HG02884 (cell line): ENCODE results near the gene METTL22.

Experiments used
- ATAC-seq: cut with Tn5 transposase; IDR thresholded peaks from one replicate; pipeline ENCODE4 v1.9.1; 2021; ENCODE audit warnings: mild to moderate bottlenecking, moderate library complexity; ENCODE audit not compliant: unreplicated experiment

METTL22 gene

DNA sequence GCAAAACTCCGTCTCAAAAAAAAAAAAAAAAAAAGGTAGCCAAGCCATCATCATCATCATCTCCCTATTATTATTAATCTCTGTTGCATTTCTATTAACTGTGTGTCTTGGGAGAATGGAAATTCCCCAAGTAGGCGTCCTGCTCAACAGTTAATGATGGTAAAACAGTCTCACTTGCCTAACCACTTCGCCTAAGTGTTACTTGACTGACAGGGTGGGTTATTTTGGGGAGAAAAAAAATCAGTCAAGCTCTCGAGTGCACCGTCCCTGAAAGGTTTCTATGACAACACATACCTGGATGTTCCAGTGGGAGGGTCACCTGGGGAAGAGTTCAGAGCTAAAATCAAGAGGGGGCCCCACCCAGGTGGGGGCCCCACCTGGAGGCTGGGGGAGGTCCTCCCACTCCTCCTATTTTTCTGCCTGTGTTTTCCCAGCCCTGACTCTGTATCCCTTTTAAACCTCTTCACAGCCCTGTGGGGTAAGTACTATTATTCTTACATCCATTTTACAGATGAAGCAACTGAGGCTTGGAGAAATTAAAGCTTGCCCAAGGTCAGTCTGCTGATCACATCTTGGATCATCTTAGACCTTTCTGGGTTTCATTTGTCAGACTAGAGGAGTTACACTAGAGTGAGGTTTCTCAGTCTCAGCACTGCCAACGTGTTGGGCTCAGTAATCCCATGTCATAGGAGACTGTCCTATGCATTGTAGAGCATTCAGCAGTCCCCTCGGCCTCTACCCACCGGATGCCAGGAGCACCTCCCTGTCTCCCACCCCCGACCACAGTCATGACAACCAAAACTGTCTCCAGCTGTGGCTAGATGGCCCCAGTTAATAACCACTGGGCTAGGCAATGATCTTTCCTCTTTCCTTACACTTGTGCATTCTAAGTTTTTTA, 41.9 kb downstream of the METTL22 start:
- no peak for ATAC-seq

DNA sequence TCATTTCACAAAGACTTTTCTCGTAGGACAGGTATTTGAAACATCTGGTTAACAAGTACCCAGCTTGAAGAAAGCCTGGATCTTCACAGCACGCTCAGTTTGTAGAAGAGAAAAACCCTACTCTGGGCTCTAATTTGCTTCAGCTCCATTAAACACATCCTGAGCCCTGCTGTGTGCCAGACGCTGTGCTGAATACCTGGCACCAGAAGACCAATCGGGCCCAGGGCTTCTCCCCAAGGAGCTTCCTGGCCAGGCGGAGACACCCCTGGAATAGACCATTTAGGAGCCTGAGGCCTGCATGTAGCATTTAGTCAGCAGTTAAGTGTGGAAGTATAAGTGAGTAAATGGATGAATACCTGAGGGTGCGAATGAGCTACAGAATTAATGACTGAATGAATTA, 44.0 kb downstream of the METTL22 start:
- no peak for ATAC-seq

DNA sequence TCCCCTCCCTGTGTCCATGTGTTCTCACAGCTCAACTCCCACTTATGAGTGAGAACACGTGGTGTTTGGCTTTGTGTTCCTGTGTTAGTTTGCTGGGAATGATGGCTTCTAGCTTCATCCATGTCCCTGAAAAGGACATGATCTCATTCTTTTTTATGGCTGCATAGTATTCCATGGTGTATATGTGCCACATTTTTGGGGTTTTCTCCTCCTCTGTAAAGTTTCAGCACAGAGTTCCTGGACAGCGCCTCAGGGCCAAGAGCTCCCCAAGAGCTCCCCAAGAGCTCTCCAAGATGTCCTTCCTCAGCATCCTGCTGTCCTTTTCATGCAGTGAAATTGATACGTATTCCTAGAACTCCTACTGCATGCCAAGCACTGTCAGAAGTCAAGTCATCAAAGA, 46.0 kb downstream of the METTL22 start:
- no peak for ATAC-seq

DNA sequence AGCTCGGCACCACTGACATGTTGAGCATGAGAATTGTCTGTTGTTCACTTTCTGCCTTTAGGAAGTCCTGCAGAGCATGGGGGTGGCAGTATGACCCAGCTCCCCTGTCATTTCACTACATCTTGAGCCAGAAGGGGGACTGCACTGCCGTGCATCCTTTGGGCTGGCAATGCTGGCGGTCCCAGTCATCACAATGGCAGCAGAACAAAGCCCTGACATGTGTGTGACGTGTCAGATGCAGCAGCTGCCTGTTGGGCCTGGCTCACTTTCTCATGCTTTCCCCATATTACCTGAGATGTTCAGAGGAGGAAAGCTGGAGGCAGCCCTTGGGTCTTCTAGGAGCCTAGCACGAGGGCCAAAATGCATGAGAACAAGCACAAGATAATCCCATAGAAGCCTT, 46.6 kb downstream of the METTL22 start:
- ATAC-seq = no peak

DNA sequence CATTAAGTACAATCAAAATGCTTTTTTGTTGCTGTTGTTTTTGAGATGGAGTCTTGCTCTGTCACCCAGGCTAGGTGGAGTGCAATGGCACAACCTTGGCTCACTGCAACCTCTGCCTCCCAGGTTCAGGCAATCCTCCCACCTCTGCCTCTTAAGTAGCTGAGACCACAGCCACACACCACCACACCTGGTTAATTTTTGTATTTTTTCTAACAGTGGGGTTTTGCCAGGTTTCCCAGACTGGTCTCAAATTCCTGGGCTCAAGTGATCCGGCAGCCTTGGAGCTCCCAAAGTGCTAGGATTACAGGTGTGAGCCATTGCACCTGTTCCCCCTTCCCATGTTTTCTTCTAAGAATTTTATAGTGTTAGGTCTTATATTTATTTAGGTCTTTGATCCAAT, 48.0 kb downstream of the METTL22 start:
- ATAC-seq = no peak

DNA sequence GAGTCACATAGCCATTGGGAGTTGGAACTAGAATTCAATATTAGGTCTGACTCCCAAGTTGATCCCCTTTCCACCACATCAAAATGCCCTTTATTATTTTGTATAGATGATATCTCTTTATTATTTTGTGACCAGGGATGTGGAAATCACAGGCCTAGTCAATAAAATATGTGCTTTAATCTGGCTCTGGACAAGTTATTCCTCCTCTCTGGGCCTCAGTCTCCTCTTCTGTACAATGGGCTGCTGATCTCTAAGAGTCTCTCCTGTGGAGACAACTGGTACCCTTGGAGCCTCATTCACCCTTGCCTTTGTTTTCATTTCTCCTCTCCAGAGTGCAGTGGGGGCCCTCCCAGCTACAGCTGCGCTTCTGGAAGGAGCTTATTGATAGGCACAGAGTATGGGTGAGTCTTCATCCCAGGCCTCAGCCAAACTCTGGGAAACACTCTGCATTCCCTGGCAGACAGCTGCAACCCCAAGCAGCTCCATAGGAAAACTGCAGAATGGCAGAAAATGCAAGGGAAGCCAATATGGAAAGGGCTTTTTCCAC, 48.6 kb downstream of the METTL22 start:
- no peak for ATAC-seq

DNA sequence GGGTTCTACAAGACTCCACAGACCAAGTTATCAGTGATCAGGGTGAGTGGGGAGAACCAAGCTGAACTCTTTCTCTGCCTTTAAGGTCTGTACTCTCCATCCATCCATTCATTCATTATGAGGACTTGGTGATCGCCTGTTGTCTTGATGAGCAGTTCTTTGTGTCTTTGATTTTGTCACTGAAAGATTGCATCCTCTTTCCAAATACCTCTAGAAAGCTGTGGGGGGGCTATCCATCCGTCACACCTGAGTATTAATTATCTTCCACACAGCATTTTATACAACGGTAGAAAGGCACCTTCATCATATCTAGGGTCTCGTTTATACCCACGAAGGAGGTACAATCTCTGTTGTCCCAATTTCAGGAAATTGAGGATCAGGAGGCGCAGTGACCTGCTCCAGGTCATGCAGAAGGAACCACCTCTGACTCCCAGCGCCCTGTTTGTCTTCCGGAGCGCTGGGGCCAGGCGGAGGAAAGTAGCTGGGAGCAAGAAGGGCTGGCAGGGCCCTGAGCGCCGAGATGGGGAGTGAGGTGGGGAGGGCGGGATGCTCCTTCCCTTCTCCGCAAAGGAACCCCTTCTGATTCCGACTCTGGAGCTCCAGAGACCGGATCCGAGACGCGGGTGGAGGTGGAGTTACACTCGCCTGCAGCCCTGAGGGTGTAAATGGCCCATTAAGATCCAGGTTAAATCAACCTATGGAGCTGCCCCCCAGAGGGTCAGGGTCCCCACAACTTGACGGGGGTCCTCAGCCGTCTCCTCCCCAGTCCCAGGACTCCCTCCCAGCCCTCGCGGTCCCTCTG, 52.3 kb downstream of the METTL22 start:
- ATAC-seq = peak; percentile 38

DNA sequence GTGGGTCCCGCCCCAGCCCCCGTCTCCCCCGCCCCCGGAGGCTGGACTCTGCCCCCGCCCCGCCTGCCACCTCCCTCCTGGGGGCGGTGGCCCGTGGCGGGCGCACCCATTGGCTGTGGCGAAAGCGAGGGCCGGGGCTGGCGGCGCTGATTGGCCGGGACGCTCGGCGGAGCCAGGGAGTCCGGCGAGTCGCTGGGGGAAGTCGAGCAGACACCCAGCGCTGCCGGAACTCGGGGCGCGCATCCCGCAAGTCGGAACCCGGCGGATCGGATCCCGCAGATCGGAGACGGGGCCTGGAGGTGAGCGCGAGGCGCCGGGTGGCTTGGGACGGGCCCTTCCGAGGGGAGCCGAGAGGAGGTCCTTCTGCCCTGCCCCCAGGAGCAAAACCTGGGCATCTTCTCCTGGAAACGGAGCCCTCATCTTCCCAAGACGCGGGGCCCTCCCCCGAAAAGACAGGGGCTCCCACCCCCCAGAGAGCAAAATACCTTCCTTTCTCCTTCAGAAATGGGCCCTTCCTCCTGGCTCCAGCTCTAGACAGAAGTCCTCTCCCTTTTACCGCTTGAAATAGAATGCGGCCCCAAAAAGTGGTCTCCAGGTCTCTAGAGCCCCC, 53.0 kb downstream of the METTL22 start, which contains the start of gene ABAT:
TSS of gene ABAT (plus strand) at position 205 of the 610 bp plus-strand sequence. CDS start 61,123 bp downstream, outside the sequence.
- peak; percentile 99 for ATAC-seq

DNA sequence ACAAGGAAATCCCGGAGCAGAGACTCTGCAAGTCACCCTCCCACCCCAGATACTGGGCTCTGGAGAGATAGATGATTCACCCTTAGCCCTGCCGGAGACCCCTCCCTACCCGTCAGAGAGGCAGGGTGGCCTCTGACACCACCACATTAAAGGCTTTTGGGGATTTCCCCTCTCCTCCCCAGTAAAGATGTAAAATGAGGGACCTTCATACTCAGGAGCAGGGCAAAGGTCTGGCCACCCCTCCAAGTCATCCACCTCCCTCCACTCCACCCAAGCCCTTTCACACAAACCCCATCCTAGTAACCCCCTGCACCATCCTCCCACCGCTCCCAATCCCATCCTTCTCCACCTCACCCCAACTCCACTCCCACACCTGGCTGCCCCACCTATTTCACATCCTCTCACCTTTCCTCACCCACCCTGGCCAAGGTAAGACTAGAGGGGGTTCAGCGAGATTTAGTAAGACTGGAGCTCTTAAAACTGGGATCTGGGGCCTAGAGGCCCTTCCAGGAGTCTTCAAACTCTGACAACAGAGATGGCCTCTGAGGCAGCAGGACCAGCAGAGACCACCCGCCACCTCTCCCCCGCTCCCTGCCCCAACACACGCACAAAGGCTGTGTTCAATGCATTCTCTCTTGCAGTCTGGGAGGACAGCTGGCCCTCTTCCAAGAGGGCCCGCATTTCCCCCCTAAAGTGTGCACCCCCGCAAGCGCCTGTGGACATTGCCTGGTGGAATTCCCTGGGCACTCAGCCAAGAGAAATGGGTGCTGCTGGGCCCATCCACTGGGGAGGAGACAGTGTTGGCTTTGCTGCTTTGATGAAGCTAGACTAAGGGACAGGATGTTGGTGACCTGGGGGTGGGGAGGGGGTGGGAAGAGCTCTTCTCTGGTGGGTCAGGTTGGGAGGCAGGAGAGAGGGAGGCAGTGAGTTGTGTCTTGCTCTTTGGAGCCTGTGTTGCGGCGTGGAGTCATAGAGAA, 54.0 kb downstream of the METTL22 start:
- ATAC-seq = no peak

DNA sequence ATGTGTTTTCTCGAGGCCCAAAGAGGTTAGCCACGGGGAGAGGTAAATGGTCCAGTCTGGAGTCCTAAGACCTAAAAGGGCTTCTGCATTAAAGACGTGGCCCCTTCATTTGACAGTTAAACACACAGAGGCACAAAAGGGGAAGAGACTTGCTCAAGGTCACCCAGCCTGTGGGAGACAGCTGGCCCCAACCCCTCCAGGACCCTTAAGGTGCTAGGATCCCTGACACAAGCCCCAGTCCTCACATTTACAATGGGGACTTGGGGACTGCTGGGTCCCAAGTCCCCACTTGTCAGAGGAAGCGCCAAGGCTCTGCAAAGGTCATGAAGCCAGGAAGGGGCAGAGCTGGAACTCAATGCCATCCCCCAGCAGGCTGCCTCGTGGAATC, 54.7 kb downstream of the METTL22 start:
- no peak for ATAC-seq

DNA sequence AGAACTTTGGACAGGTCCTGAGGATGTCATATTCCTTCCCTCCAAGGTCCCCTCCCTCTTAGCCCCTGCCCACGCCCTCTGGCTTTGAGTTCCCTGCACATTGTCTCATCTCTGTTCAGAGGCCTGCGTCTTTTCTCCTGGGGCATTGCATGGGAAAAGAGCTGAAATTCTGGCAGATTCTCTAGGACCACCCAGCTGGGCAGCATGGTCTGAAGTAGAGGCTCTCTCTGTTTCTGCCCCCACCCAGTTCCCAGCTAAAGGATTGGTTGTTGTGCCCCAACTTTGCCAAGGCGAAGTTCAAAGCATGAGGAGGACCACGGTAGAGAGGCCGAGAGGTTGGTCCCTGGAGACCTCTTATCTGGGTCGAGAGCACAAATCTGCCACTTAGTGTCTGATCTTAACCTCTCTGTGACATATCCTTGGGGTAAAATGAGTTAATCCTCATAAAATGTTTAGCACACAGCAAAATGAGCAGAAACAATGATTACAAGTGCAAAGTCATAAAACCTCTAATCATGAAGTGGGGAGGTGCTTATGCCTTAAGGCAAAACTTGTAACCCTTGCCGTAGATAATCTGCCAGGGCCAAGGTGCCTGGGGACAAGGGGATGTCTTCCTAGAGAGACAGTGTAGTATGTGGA, 55.4 kb downstream of the METTL22 start:
- ATAC-seq = no peak

DNA sequence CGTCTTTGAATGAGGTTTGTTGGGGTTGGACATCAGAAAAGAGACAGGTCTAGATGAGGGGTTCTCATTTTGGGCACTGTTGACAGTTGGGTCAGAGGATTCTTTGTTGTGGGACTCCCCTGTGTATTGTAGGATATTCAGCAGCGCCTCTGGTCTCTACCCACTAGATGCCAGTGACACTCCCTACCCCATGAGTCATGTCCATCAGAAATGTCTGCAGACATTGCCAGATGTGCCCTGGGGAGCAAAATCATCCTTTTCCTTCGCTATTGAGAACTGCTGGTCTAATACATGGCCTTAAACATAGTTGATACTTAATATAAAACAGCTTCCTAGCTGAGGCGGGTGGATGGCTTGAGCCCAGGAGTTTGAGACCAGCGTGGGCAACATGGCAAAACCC, 56.0 kb downstream of the METTL22 start:
- ATAC-seq = no peak

DNA sequence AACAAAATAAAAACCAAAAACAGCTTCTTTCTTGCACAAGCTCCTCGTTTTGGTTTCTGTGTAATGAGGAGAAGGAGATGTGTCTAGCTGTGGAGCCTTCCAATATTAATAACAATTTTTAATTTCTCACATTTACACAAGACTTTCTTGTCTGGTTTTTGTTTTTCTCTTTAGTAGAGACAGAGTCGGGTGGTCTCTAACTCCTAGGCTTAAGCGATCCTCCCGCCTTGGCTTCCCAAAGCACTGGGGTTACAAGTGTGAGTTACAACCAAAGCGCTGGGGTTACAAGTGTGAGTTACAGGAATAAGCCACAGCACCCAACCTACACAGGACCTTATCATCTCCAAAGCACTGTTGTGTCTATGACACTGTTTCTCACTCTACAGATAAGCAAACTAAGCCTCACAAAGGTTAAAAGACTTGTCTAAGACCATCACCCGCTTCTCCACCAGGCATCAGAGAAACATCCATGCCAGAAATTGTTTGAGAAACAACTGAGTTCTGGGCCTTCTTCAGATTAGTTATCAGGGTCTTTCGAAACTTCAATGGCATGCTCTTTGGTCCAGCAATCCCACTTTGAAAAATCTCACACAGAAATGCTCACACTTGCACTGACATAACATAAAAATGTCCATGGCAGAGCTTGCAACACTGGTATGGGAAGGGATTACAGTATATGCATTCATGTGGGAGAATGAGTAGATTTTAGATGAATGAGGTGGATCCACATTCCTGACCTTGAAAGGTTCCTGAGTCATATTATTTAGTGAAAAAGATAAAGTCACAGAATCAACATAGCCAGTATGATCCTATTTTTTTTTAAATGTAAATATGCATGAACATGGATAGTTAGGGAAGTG, 56.8 kb downstream of the METTL22 start:
- no peak for ATAC-seq

DNA sequence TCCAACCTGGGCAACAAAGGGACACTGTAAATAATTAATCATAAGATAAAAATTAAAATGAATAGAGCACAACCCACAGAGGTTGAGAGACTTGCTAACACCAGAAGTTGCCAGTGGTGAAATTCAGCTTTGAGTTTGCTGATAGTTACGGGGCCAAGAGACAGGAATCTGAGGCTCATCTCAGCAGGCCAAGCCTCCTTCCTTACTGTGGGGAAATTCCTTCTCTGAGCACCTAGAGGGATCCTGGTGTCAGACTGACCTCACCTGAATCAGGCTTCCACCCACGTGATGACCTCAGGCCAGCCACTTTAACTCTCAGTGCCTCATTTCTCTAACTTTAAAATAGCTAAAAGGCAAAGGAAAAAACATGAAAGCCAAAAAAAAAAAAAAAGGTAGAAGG, 57.7 kb downstream of the METTL22 start:
- no peak for ATAC-seq

DNA sequence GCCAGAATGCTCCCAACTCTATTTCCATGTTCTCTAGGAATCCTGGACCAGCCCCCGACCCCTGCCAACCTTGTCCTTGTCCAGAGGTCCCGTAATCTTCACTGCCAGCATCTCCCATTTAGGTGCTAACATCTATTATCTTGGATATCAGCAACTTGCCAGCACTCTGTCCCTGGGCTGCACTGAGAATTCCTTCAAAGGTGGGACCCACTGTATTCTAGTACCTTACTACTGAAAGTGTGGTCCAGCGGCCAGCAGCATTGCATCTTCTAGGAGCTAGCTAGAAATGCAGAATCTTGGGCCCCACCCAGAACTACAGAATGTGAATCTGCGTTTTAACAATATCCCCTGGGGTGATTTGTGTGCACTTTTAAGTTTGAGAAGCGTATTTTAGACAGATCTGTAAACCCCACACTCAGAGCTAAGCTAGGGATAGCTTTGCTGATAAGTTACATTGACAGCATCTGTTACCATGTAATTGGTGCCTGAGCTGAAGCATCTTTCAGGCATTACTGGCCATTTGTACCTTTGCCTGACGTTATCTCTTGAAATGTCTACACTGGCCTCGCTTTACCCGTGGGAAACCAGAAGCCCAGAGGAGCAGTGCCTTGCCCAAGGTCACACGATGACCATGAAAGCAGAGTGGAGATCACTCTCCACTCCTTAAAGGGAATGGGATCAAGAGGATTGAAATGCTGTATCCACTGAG, 61.2 kb downstream of the METTL22 start:
- ATAC-seq = no peak

DNA sequence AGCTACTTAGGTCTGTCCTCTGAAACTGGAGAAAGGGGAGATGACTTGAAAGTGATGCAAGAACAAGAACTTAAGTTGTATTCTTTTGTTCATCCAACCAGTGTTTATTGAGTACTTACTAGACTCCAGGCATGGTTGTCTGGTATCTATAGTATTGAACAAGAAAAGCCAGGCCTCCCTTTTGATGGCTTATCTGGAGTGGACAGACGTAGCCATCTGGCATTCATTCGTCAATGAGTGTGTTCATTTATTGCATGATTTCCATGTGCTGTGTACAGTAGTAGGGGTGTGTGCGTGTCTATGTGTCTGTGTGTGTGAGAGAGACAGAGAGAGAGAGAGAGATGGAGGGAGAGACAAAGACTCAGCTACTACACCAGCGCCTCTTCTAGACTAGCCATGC, 62.1 kb downstream of the METTL22 start:
- ATAC-seq = no peak

DNA sequence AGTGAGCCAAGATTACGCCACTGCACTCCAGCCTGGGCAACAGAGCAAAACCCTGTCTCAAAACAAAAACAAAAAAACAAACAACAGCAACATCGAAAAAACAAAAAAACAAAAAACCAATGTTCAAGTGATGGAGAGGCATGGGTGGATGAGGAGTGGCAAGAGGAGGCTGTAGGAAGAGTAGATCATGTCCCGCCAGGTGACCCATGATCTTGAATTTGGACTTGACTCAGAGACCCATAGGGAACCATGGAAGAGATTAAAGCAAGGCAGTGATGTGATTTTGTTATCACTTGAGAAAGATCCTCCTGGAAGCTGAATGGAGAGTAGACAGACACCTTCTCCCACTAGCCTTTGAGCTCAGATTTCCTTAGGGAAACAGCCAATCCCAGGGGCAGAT, 64.1 kb downstream of the METTL22 start:
- no peak for ATAC-seq

DNA sequence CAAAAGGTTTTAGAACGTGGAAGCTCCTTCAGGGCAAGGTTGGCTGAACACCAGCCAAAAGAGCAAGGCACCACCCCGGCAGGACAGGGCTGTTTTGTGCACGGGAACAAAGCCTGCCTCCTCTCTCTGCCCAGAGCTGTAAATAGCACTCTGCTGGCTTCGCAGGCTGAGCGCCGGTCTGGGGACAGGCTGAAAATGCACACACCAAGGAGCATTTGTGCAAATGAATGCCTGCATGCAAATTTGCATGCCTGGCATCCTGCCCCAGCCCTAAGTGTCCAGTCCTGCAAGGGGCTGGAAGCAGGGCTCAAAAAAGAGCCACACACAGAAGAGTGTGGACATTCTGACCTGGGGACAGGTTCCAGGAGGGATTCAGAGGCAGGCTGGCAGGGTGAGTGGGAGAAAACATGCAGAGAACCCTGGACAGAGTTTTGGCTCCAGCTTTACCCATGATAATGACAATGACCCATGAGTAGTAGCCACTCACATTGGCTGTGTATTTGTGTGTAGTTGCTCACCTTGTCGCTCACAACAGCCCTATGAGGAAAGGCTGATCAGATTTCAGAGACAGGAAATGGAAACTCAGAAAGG, 64.6 kb downstream of the METTL22 start:
- ATAC-seq = no peak
